Measurements from ENCODE around the gene CASK.

DNA sequence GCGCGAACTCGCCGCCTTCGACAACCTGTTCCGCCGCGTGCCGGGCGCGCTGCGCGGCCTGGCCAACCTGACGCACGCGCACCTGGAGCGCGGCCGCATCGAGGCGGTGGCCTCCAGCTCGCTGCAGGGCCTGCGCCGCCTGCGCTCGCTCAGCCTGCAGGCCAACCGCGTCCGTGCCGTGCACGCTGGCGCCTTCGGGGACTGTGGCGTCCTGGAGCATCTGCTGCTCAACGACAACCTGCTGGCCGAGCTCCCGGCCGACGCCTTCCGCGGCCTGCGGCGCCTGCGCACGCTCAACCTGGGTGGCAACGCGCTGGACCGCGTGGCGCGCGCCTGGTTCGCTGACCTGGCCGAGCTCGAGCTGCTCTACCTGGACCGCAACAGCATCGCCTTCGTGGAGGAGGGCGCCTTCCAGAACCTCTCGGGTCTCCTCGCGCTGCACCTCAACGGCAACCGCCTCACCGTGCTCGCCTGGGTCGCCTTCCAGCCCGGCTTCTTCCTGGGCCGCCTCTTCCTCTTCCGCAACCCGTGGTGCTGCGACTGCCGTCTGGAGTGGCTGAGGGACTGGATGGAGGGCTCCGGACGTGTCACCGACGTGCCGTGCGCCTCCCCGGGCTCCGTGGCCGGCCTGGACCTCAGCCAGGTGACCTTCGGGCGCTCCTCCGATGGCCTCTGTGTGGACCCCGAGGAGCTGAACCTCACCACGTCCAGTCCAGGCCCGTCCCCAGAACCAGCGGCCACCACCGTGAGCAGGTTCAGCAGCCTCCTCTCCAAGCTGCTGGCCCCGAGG is 449.2 kb downstream of the CASK start:
- TF ChIP-seq, protein P1, sequence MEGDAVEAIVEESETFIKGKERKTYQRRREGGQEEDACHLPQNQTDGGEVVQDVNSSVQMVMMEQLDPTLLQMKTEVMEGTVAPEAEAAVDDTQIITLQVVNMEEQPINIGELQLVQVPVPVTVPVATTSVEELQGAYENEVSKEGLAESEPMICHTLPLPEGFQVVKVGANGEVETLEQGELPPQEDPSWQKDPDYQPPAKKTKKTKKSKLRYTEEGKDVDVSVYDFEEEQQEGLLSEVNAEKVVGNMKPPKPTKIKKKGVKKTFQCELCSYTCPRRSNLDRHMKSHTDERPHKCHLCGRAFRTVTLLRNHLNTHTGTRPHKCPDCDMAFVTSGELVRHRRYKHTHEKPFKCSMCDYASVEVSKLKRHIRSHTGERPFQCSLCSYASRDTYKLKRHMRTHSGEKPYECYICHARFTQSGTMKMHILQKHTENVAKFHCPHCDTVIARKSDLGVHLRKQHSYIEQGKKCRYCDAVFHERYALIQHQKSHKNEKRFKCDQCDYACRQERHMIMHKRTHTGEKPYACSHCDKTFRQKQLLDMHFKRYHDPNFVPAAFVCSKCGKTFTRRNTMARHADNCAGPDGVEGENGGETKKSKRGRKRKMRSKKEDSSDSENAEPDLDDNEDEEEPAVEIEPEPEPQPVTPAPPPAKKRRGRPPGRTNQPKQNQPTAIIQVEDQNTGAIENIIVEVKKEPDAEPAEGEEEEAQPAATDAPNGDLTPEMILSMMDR (IDR thresholded peaks at IDR 0.05; ENCODE audit: low read depth, low read length, missing input control), result no peak
- TF ChIP-seq GABPA (IDR thresholded peaks at IDR 0.05 in 1 of 2, conservative IDR thresholded peaks at IDR 0.05 in 1 of 2), result no peak
- no peak for TF ChIP-seq HNF4G (IDR thresholded peaks at IDR 0.05)
